Activated naive CD8-positive, alpha-beta T cell treated with anti-CD3 and anti-CD28 coated beads, Interleukin-2, amount 50 U/mL, for 24 hours (primary cell): ENCODE measurements around the gene TSPAN32.

ENCODE experiments used
- ATAC-seq: fragments of 150-1000 bp; cut with Tn5 transposase; one replicate; pipeline ENCODE4 v1.10.0; 2021
- DNase-seq: peaks from one replicate; pipeline ENCODE4 v3.0.0; 2021
- H3K27ac Mint-ChIP-seq: one replicate; pipeline ENCODE4 v1.8.0; 2021; ENCODE audit warnings: mild to moderate bottlenecking, mixed read lengths
- H3K27me3 Mint-ChIP-seq: one replicate; pipeline ENCODE4 v1.8.0; 2021; ENCODE audit warnings: mixed read lengths
- H3K36me3 Mint-ChIP-seq: one replicate; pipeline ENCODE4 v1.8.0; 2021; ENCODE audit warnings: low read depth, mixed read lengths
- H3K4me1 Mint-ChIP-seq: one replicate; pipeline ENCODE4 v1.8.0; 2021; ENCODE audit warnings: mixed read lengths
- H3K4me3 Mint-ChIP-seq: one replicate; pipeline ENCODE4 v1.8.0; 2021; ENCODE audit warnings: mild to moderate bottlenecking, moderate library complexity, mixed read lengths
- H3K9me3 Mint-ChIP-seq: one replicate; pipeline ENCODE4 v1.8.0; 2021; ENCODE audit warnings: mixed read lengths

Gene TSPAN32

DNA sequence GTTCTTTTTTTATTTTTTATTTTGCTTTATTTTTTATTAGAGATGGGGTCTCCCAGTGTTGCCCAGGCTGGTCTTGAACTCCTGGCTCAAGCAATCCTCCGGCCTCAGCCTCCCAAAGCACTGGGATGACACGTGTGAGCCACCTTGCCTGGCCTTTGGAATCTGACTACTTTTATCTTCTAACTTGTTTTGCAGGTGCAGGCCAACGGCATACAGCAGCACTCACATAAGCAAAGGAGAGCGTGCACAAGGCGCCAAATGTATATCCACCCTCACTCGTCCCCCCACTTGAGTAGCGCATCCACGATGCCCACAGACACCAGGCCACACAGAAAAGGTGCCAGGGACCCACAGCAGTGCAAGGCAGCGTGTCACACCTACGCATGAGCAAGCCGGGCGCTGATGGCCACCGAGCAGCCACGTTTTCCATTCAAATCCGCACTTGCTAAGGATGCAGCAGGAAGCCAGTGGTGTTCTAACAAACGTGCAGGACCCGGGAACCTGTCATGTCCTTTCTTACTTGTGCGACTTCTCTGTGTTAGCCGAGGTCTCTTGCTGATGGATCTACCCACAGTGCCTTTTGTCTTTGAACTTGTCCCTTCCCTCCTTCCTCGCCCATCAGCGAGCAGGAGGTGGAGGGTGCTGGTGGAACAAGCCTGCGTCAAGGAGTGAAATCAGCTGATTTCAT is 37.3 kb upstream of the TSPAN32 start:
- no peak overlapping the region for H3K27ac Mint-ChIP-seq
- H3K27me3 Mint-ChIP-seq: peaks cover 4% of the 10 kb centered on the region
- ATAC-seq (no peak), DNase-seq (no peak)
- H3K9me3 Mint-ChIP-seq: no peaks in the 10 kb centered on the region
- H3K4me1 Mint-ChIP-seq: peaks cover 33% of the 10 kb centered on the region
- no peak overlapping the region for H3K4me3 Mint-ChIP-seq
- no peaks in the 10 kb centered on the region for H3K36me3 Mint-ChIP-seq

DNA sequence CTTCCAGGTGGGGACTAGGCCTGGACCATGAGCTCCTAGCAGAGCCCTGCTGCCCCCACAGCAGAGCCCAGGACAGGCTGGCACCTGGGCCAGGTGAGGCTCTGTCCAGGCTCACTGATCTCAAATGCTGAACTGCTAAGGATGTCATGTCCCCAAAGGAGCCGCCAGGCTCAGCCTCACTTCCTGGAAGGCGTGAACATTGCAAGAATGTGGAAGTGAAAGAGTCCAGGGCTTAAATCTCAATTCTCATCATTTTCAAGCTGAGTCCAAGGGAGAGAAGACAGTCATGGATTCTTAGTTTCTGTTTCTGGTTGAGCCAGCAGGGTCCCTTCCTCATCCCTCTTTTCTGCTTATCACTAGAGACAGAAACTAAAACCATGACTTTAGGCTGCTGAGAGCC is 36.4 kb upstream of the TSPAN32 start:
- Mint-ChIP-seq H3K27me3 (peaks cover 5% of the 10 kb centered on the region), H3K4me1 (peaks cover 33% of the 10 kb centered on the region), H3K36me3 (no peaks in the 10 kb centered on the region), H3K27ac (peak overlapping the region; percentile 76), H3K4me3 (peak overlapping the region; percentile 48), H3K9me3 (no peaks in the 10 kb centered on the region)
- DNase-seq (no peak), ATAC-seq (peak; percentile 45)

DNA sequence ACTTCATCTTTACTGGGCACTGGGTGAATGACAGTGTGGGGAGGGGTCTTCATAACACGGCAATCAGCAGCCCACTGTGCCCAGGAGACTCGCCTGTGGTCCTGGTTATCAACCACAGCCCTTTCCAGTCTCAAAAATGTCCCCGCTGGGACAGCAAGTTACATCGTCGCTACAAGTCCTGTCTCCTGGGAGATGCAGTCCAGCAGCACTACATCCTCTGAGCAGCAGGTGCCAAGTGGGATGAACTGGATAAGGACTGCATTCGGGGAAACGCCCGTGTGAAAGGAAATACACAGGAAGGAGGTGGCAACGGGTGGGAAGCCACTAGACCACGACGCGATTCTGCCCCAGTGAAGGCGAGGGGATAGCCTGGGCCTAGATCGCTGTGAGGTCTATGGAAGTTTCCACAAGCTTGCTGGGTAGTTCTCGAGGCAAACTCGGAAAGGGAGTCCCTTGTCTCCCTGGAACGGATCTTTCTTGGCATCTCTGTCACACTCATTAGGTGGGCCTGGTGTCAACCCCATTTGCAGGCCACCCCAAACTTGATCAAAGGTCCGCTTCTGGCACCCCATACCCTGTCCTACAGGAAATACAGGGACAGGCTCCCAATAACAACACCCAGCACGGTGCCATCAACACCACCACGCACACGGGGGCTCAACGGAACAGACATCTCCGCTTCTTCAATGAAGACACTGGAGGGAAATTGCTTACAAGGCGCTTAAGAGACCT is 35.8 kb upstream of the TSPAN32 start:
- Mint-ChIP-seq H3K36me3 (no peaks in the 10 kb centered on the region), H3K27ac (peak overlapping the region; percentile 76), H3K4me1 (peaks cover 35% of the 10 kb centered on the region), H3K27me3 (peaks cover 8% of the 10 kb centered on the region), H3K4me3 (peak overlapping the region; percentile 48), H3K9me3 (no peaks in the 10 kb centered on the region)
- DNase-seq: no peak
- ATAC-seq: no peak

DNA sequence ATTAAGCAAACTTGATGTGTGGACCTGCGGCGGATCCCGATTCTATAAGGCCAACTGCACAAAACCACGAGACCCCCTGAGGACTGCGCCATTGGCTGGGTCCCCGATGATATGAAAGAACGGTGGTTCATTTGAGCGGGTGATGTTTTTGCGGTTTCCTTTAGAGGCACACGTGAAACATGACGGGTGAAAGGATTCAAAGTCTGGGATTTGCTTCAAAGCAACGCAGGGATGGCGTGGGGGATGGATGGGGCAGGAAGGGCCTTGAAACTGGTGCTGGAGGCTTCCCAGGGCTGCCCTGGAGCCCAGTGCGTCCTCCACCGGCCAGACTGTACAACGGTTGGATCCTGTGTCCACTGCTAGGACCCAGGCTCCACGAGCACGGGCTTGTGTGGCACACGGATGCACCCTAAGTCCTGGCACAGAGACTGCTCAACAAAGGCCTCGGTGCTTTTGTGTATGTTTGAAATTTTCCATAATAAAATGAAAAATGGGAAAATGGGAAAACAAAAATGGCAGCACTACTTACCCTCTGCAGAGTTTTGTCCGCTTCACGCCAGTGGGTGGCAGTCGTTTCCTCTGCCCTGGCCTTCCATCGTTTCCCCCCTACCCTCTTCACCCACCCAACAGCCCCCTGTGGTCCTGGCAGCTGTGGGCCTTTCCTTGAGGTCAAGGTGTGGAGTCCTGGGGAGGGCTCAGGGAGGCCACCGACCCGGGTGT is 35.1 kb upstream of the TSPAN32 start:
- peak overlapping the region; percentile 18 for H3K4me3 Mint-ChIP-seq

GRCh38 chr11:2267306-2267850 is 34.4 kb upstream of the TSPAN32 start:
- ATAC-seq (no peak), DNase-seq (no peak)
- Mint-ChIP-seq H3K27ac (no peak overlapping the region), H3K4me1 (peaks cover 38% of the 10 kb centered on the region), H3K9me3 (no peaks in the 10 kb centered on the region), H3K27me3 (peaks cover 16% of the 10 kb centered on the region), H3K4me3 (no peak overlapping the region), H3K36me3 (no peaks in the 10 kb centered on the region)

More for the DNA sequence above, 35.1 kb upstream of the TSPAN32 start:
- ATAC-seq: no peak
- H3K27me3 Mint-ChIP-seq: peaks cover 12% of the 10 kb centered on the region
- DNase-seq: no peak
- H3K4me1 Mint-ChIP-seq: peaks cover 37% of the 10 kb centered on the region
- no peaks in the 10 kb centered on the region for H3K9me3 Mint-ChIP-seq
- no peaks in the 10 kb centered on the region for H3K36me3 Mint-ChIP-seq
- H3K27ac Mint-ChIP-seq: no peak overlapping the region

DNA sequence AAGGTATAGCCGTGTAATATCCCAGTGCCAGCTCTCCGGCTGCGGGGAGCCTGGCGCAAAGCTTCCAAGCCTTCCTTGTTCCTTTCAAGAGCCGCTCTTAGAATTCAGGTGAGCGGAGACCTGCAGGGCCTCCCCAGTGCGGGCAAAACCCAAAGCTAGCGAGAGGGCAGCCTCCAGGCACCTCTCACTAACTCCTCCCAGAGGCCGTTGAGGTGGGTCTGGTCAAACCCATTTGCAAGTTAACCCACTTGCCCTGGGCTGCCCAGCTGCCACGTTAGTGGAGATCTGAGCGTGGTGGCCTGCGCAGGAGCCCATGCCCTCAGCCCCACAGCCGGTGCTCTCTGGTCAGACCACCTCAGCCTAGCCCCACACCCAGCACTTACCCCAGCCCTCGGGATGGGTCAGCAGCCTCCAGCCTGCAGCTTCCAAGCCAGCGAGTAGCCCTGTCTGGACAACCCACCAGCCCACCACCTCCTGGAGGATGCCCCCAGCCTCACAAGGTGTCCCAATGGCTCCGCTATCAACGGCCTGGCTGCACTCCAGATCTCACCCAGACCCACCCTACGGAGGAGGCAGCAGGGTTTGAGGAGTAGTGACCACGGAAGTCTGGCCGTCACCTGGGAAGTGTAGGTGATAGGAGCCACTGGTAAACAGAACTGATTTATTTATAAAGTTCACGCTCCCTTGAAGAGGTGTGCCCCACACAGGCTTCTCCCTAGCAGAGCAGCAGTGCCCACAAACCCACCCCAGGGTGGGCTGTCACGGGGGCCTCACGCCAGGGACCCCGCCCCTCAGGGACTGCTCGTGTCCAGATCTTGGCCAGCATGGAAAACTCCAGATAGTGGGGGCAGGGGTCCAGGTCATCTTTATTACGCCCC is 33.7 kb upstream of the TSPAN32 start:
- Mint-ChIP-seq H3K4me3 (peak overlapping the region; percentile 35), H3K4me1 (peaks cover 40% of the 10 kb centered on the region), H3K36me3 (no peaks in the 10 kb centered on the region), H3K27me3 (peaks cover 23% of the 10 kb centered on the region), H3K27ac (no peak overlapping the region), H3K9me3 (no peaks in the 10 kb centered on the region)
- no peak for DNase-seq
- ATAC-seq: no peak

DNA sequence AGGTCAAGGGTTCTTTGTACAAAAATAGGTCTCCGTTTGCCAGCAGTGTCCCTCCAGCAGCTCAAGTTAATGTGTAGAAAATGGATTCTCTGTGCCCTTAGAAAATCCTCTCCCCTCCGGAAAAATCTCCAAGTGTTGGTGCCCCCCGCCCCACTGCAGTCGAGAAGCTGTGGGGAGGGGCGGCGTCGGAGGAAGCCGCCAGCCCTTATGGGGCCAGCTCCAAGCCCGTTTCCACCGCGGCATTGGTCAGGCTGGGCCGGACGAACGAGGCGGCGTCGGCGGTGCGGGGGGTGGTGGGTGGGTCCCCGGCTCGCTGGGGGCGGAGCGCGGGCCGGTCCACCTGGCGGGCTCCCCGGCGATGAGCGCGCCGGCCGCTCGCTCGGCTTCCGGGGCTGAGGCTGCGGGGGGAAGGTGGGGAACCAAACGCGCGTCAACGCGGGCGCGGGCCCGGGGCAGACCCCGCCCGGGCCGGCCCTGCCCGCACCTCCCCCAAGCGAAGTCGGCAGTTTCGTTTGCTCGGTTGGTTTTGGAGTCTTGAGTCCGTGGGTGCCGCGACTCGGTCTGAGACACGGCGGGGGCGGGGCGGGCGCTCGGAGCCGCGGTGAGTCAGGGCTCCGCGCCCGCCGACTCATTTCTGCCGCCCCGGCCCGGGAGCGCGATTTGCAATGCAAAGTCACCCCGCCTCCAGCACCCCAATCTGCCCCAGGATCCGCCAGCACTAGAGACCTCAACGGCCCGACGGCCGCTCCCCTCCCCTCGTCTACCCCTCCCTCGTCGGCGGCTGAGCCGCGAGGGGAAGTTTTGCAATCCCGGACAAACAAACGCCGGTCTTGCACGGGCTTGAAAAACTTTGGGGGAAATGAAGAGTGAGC is 32.8 kb upstream of the TSPAN32 start:
- Mint-ChIP-seq H3K9me3 (no peaks in the 10 kb centered on the region), H3K4me1 (peaks cover 40% of the 10 kb centered on the region), H3K27ac (no peak overlapping the region), H3K4me3 (peak overlapping the region; percentile 60), H3K36me3 (no peaks in the 10 kb centered on the region), H3K27me3 (peaks cover 29% of the 10 kb centered on the region)
- DNase-seq: peak; percentile 83
- peak; percentile 76 for ATAC-seq

GRCh38 chr11:2269601-2270321 is 32.1 kb upstream of the TSPAN32 start:
- Mint-ChIP-seq H3K4me1 (peaks cover 40% of the 10 kb centered on the region), H3K4me3 (peak overlapping the region; percentile 60), H3K27ac (no peak overlapping the region), H3K27me3 (peaks cover 29% of the 10 kb centered on the region), H3K9me3 (no peaks in the 10 kb centered on the region), H3K36me3 (no peaks in the 10 kb centered on the region)
- DNase-seq: peak; percentile 52
- no peak for ATAC-seq

- peaks cover 37% of the 10 kb centered on the region for H3K4me1 Mint-ChIP-seq
These were observed 31.3 kb upstream of the TSPAN32 start, which contains the start of gene ASCL2 for GRCh38 chr11:2270322-2271076. Gene ASCL2 (minus strand): TSS chr11:2270588. CDS start chr11:2270332, 256 bp downstream.

GRCh38 chr11:2271077-2271326 is 30.8 kb upstream of the TSPAN32 start:
- Mint-ChIP-seq H3K36me3 (no peaks in the 10 kb centered on the region), H3K4me3 (no peak overlapping the region), H3K27ac (no peak overlapping the region), H3K9me3 (no peaks in the 10 kb centered on the region), H3K4me1 (peaks cover 32% of the 10 kb centered on the region), H3K27me3 (peaks cover 29% of the 10 kb centered on the region)
- ATAC-seq (peak; percentile 11), DNase-seq (peak; percentile 33)

More at GRCh38 chr11:2270322-2271076, 31.3 kb upstream of the TSPAN32 start, which contains the start of gene ASCL2:
- Mint-ChIP-seq H3K9me3 (no peaks in the 10 kb centered on the region), H3K27ac (no peak within 1 kb of the TSS), H3K4me3 (peak within 1 kb of the TSS; percentile 60), H3K36me3 (no peaks in the 10 kb centered on the region), H3K27me3 (peaks cover 29% of the 10 kb centered on the region)
- ATAC-seq: no peak
- no peak for DNase-seq

- DNase-seq (no peak), ATAC-seq (no peak)
- H3K36me3 Mint-ChIP-seq: no peaks in the 10 kb centered on the region
- H3K4me1 Mint-ChIP-seq: peaks cover 26% of the 10 kb centered on the region
- peaks cover 29% of the 10 kb centered on the region for H3K27me3 Mint-ChIP-seq
- no peak overlapping the region for H3K4me3 Mint-ChIP-seq
- no peak overlapping the region for H3K27ac Mint-ChIP-seq
- H3K9me3 Mint-ChIP-seq: no peaks in the 10 kb centered on the region
These were observed 30.2 kb upstream of the TSPAN32 start for GRCh38 chr11:2271327-2272227.
